ENCODE results near the gene NAT16. TPM values are rescaled to one million over a fixed set of nuclear protein-coding genes. Genes with fewer than 3 reads are reported as not detected.

Gene NAT16
- total and polyA plus RNA-seq, 2 of the 13 experiments (the other 11 are each of a cell fraction or from before 2014, with no cell fraction given): 0.04 TPM; not detected in 1

DNA sequence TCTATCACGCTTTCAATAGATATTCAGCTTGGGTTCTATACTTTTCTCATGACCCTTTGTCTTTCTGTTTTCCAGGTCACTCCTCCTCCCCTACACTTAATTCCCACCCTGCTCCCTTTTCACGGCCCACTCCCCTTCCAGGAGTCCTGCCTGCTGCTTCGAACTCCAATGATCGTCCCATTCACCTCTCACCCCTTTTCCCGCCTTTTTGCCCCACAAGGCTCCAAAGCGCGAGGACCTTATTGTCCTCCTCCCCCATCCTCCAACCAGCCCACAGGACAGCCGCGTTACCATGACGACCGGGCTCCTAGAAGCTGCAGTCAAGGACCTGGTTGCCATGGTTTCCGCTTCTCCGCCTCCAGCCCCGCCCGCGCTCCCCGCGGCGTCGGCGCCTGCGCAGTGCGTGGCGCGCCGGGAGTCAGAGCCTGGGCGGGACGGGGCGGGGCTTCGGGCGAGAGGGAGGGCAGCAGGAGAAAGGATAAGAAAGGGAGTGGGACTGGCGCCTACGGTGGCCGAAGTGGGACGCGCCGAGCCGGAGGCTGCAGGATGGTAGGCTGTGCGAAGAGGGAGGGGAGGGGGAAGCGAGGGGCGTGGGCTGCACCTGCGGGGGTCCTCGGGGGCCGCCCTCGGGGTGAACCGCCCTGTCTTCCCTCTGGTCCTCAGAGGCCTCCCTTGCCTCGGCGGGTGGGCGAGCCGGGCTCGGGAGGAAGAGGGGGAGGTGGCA is 26.0 kb downstream of the NAT16 start, which contains the start of gene AP1S1 (continued):
- peak; percentile 70; the same call in 1 of the 2 replicates for TF ChIP-seq KDM5A (IDR thresholded peaks at IDR 0.05; ENCODE audit: borderline replicate concordance, low read length)
- no peak for TF ChIP-seq NCOA5 (CRISPR knock-in tag; IDR thresholded peaks at IDR 0.05)
- TF ChIP-seq ZFAT (CRISPR knock-in tag; conservative IDR thresholded peaks at IDR 0.05): no peak
- TF ChIP-seq, protein P1, sequence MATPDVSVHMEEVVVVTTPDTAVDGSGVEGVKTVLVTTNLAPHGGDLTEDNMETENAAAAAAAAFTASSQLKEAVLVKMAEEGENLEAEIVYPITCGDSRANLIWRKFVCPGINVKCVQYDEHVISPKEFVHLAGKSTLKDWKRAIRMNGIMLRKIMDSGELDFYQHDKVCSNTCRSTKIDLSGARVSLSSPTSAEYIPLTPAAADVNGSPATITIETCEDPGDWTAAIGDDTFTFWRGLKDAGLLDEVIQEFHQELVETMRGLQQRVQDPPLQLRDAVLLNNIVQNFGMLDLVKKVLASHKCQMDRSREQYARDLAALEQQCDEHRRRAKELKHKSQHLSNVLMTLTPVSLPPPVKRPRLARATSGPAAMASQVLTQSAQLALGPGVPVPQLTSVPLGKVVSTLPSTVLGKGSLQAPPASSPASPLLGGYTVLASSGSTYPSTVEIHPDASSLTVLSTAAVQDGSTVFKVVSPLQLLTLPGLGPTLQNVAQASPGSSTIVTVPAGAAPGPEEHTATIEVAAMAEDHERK (CRISPR knock-in tag; IDR thresholded peaks at IDR 0.05; ENCODE audit: low read depth): no peak
- TF ChIP-seq, protein P2, sequence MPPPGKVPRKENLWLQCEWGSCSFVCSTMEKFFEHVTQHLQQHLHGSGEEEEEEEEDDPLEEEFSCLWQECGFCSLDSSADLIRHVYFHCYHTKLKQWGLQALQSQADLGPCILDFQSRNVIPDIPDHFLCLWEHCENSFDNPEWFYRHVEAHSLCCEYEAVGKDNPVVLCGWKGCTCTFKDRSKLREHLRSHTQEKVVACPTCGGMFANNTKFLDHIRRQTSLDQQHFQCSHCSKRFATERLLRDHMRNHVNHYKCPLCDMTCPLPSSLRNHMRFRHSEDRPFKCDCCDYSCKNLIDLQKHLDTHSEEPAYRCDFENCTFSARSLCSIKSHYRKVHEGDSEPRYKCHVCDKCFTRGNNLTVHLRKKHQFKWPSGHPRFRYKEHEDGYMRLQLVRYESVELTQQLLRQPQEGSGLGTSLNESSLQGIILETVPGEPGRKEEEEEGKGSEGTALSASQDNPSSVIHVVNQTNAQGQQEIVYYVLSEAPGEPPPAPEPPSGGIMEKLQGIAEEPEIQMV (CRISPR knock-in tag; IDR thresholded peaks at IDR 0.05; ENCODE audit: low read depth): no peak
- TF ChIP-seq ZNF550 (CRISPR knock-in tag; IDR thresholded peaks at IDR 0.05; ENCODE audit: borderline replicate concordance): no peak
- TF ChIP-seq ZNF672 (CRISPR knock-in tag; IDR thresholded peaks at IDR 0.05): no peak
- no peak for TF ChIP-seq JUND (CRISPR knock-in tag; IDR thresholded peaks at IDR 0.05)
- TF ChIP-seq RXRB (CRISPR knock-in tag; IDR thresholded peaks at IDR 0.05; ENCODE audit: borderline replicate concordance): no peak
- TF ChIP-seq ZNF839 (CRISPR knock-in tag; IDR thresholded peaks at IDR 0.05; ENCODE audit: borderline replicate concordance): no peak
- TF ChIP-seq ZNF225 (CRISPR knock-in tag; IDR thresholded peaks at IDR 0.05): no peak
- TF ChIP-seq NONO (IDR thresholded peaks at IDR 0.05): no peak
- TF ChIP-seq NONO (CRISPR knock-in tag; conservative IDR thresholded peaks at IDR 0.05): peak; percentile 81
- TF ChIP-seq, protein P3, sequence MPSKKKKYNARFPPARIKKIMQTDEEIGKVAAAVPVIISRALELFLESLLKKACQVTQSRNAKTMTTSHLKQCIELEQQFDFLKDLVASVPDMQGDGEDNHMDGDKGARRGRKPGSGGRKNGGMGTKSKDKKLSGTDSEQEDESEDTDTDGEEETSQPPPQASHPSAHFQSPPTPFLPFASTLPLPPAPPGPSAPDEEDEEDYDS (CRISPR knock-in tag; IDR thresholded peaks at IDR 0.05): peak; percentile 83
- 0 out of 2 replicates have a peak, but pooled peaks have one; percentile 33 for TF ChIP-seq ZMAT3 (CRISPR knock-in tag; conservative IDR thresholded peaks at IDR 0.05)
- TF ChIP-seq, protein P4, sequence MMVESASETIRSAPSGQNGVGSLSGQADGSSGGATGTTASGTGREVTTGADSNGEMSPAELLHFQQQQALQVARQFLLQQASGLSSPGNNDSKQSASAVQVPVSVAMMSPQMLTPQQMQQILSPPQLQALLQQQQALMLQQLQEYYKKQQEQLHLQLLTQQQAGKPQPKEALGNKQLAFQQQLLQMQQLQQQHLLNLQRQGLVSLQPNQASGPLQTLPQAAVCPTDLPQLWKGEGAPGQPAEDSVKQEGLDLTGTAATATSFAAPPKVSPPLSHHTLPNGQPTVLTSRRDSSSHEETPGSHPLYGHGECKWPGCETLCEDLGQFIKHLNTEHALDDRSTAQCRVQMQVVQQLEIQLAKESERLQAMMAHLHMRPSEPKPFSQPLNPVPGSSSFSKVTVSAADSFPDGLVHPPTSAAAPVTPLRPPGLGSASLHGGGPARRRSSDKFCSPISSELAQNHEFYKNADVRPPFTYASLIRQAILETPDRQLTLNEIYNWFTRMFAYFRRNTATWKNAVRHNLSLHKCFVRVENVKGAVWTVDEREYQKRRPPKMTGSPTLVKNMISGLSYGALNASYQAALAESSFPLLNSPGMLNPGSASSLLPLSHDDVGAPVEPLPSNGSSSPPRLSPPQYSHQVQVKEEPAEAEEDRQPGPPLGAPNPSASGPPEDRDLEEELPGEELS (CRISPR knock-in tag; IDR thresholded peaks at IDR 0.05): 0 out of 2 replicates have a peak, but pooled peaks have one; percentile 12
- TF ChIP-seq ZNF768 (CRISPR knock-in tag; IDR thresholded peaks at IDR 0.05): no peak
- TF ChIP-seq SIN3A (IDR thresholded peaks at IDR 0.05; ENCODE audit: borderline replicate concordance, low read depth, low read length): peak; percentile 16; the same call in 1 of the 2 replicates
- TF ChIP-seq, protein P5, sequence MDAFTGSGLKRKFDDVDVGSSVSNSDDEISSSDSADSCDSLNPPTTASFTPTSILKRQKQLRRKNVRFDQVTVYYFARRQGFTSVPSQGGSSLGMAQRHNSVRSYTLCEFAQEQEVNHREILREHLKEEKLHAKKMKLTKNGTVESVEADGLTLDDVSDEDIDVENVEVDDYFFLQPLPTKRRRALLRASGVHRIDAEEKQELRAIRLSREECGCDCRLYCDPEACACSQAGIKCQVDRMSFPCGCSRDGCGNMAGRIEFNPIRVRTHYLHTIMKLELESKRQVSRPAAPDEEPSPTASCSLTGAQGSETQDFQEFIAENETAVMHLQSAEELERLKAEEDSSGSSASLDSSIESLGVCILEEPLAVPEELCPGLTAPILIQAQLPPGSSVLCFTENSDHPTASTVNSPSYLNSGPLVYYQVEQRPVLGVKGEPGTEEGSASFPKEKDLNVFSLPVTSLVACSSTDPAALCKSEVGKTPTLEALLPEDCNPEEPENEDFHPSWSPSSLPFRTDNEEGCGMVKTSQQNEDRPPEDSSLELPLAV (CRISPR knock-in tag; conservative IDR thresholded peaks at IDR 0.05; ENCODE audit: low read depth): no peak
- no peak for TF ChIP-seq WIZ (CRISPR knock-in tag; IDR thresholded peaks at IDR 0.05)
- no peak for TF ChIP-seq ZNF230 (CRISPR knock-in tag; IDR thresholded peaks at IDR 0.05)
